Stimulated activated CD4-positive, alpha-beta T cell treated with anti-CD3 and anti-CD28 coated beads, Interleukin-12 subunit alpha, Interleukin-12 subunit beta, amount 100 ng/mL, for 24 hours (primary cell): ENCODE data around the gene TREH.
"Not testable (repeated sequence)": the region's sequence is repeated elsewhere in the genome, so short reads cannot be mapped to it uniquely, and the experiment has no call there.

Experiments used
- DNase-seq, 2 experiments: peaks; one replicate each; pipeline ENCODE4 v3.0.0-alpha.2; 2020; ENCODE audit warnings: low read depth in 2 of 2

The TREH gene

GRCh38 chr11:118679483-118679882 is at the start of gene TREH:
Gene TREH (minus strand): TSS chr11:118679650. CDS start chr11:118679627, 23 bp downstream.
- DNase-seq, result no peak

- DNase-seq, result not testable (repeated sequence)
These were observed 48.7 kb upstream of the TREH start for GRCh38 chr11:118728112-118728511.

GRCh38 chr11:118727721-118728066 is 48.2 kb upstream of the TREH start:
- DNase-seq, result not testable (repeated sequence)

GRCh38 chr11:118727001-118727720 is 47.7 kb upstream of the TREH start:
- not testable (repeated sequence) for DNase-seq

GRCh38 chr11:118721478-118722015 is 42.1 kb upstream of the TREH start:
- DNase-seq, result not testable (repeated sequence)

- not testable (repeated sequence) for DNase-seq
These were observed 41.3 kb upstream of the TREH start for GRCh38 chr11:118720740-118721139.

GRCh38 chr11:118720078-118720477 is 40.6 kb upstream of the TREH start:
- not testable (repeated sequence) for DNase-seq

GRCh38 chr11:118718562-118718961 is 39.1 kb upstream of the TREH start:
- DNase-seq, result not testable (repeated sequence)

- not testable (repeated sequence) for DNase-seq
These were observed 38.3 kb upstream of the TREH start for GRCh38 chr11:118717733-118718132.

GRCh38 chr11:118717221-118717620 is 37.8 kb upstream of the TREH start:
- DNase-seq, result not testable (repeated sequence)

GRCh38 chr11:118715837-118716260 is 36.4 kb upstream of the TREH start:
- DNase-seq, result no peak

- no peak for DNase-seq
These were observed 35.9 kb upstream of the TREH start for GRCh38 chr11:118715245-118715831.

- DNase-seq, result no peak
These were observed 35.4 kb upstream of the TREH start for GRCh38 chr11:118714816-118715215.

- not testable (repeated sequence) for DNase-seq
These were observed 35.0 kb upstream of the TREH start for GRCh38 chr11:118714416-118714815.

- no peak for DNase-seq
These were observed 28.8 kb upstream of the TREH start for GRCh38 chr11:118708296-118708695.

- no peak for DNase-seq
These were observed 27.0 kb upstream of the TREH start for GRCh38 chr11:118706546-118706825.

GRCh38 chr11:118705791-118706545 is 26.5 kb upstream of the TREH start:
- DNase-seq, result no peak

- DNase-seq, result no peak
These were observed 25.8 kb upstream of the TREH start for GRCh38 chr11:118705111-118705741.

GRCh38 chr11:118703563-118704106 is 24.2 kb upstream of the TREH start:
- DNase-seq, result no peak

- no peak for DNase-seq
These were observed 20.2 kb upstream of the TREH start for GRCh38 chr11:118699506-118700220.

GRCh38 chr11:118697346-118697745 is 17.9 kb upstream of the TREH start:
- DNase-seq, result no peak
